IPS-15b (cell line): ENCODE data around the gene CBX3.

Experiments used
- H3K27me3 ChIP-seq: one replicate; pipeline ENCODE4 v1.6.1; 2013; ENCODE audit warnings: low read length; ENCODE audit not compliant: control insufficient read depth, insufficient read depth
- H3K36me3 ChIP-seq: one replicate; pipeline ENCODE4 v1.6.1; 2013; ENCODE audit warnings: low read length; ENCODE audit not compliant: control insufficient read depth, insufficient read depth
- H3K4me1 ChIP-seq: one replicate; pipeline ENCODE4 v1.6.1; 2013; ENCODE audit warnings: mild to moderate bottlenecking, low read length; ENCODE audit not compliant: control insufficient read depth, insufficient read depth
- H3K4me3 ChIP-seq: one replicate; pipeline ENCODE4 v1.5.1; 2013; ENCODE audit warnings: low read depth, low read length
- H3K9ac ChIP-seq: one replicate; pipeline ENCODE4 v1.6.1; 2013; ENCODE audit warnings: low read depth, mild to moderate bottlenecking, low read length
- H3K9me3 ChIP-seq: one replicate; pipeline ENCODE4 v1.6.1; 2013; ENCODE audit warnings: mild to moderate bottlenecking, low read length; ENCODE audit not compliant: control insufficient read depth, insufficient read depth

The CBX3 gene

GRCh38 chr7:26185131-26185843, 16.3 kb upstream of the CBX3 start:
- Histone ChIP-seq H3K4me1 (no peaks in the 10 kb centered on the region), H3K9me3 (no peaks in the 10 kb centered on the region), H3K4me3 (no peak overlapping the region), H3K36me3 (peaks cover 5% of the 10 kb centered on the region), H3K27me3 (no peaks in the 10 kb centered on the region), H3K9ac (no peak overlapping the region)

- Histone ChIP-seq H3K4me1 (no peaks in the 10 kb centered on the region), H3K4me3 (no peak overlapping the region), H3K36me3 (peaks cover 11% of the 10 kb centered on the region), H3K27me3 (no peaks in the 10 kb centered on the region), H3K9me3 (no peaks in the 10 kb centered on the region), H3K9ac (no peak overlapping the region)
Observed at GRCh38 chr7:26185844-26186180, 15.7 kb upstream of the CBX3 start.

- H3K9me3 ChIP-seq: no peaks in the 10 kb centered on the region
- H3K36me3 ChIP-seq: peaks cover 17% of the 10 kb centered on the region
- H3K4me3 ChIP-seq: no peak overlapping the region
- no peaks in the 10 kb centered on the region for H3K27me3 ChIP-seq
- H3K4me1 ChIP-seq: no peaks in the 10 kb centered on the region
- H3K9ac ChIP-seq: no peak overlapping the region
Observed at GRCh38 chr7:26186364-26187311, 14.9 kb upstream of the CBX3 start.

- H3K9me3 ChIP-seq: no peaks in the 10 kb centered on the region
- H3K4me3 ChIP-seq: no peak overlapping the region
- no peaks in the 10 kb centered on the region for H3K27me3 ChIP-seq
- no peak overlapping the region for H3K9ac ChIP-seq
- no peaks in the 10 kb centered on the region for H3K4me1 ChIP-seq
- peaks cover 24% of the 10 kb centered on the region for H3K36me3 ChIP-seq
Observed at GRCh38 chr7:26187380-26188205, 14.0 kb upstream of the CBX3 start.

GRCh38 chr7:26188206-26188956, 13.2 kb upstream of the CBX3 start:
- no peak overlapping the region for H3K4me3 ChIP-seq
- H3K36me3 ChIP-seq: peaks cover 30% of the 10 kb centered on the region
- no peaks in the 10 kb centered on the region for H3K27me3 ChIP-seq
- no peaks in the 10 kb centered on the region for H3K4me1 ChIP-seq
- H3K9ac ChIP-seq: no peak overlapping the region
- H3K9me3 ChIP-seq: no peaks in the 10 kb centered on the region

GRCh38 chr7:26188957-26189541, 12.5 kb upstream of the CBX3 start:
- no peak overlapping the region for H3K4me3 ChIP-seq
- no peaks in the 10 kb centered on the region for H3K9me3 ChIP-seq
- no peaks in the 10 kb centered on the region for H3K27me3 ChIP-seq
- H3K9ac ChIP-seq: no peak overlapping the region
- peaks cover 36% of the 10 kb centered on the region for H3K36me3 ChIP-seq
- H3K4me1 ChIP-seq: no peaks in the 10 kb centered on the region

- Histone ChIP-seq H3K4me3 (no peak overlapping the region), H3K27me3 (no peaks in the 10 kb centered on the region), H3K4me1 (no peaks in the 10 kb centered on the region), H3K9ac (no peak overlapping the region), H3K9me3 (no peaks in the 10 kb centered on the region), H3K36me3 (peaks cover 42% of the 10 kb centered on the region)
Observed at GRCh38 chr7:26189697-26190096, 11.8 kb upstream of the CBX3 start.

- no peak overlapping the region for H3K9ac ChIP-seq
- peaks cover 48% of the 10 kb centered on the region for H3K36me3 ChIP-seq
- H3K4me3 ChIP-seq: no peak overlapping the region
- no peaks in the 10 kb centered on the region for H3K4me1 ChIP-seq
- H3K9me3 ChIP-seq: no peaks in the 10 kb centered on the region
- no peaks in the 10 kb centered on the region for H3K27me3 ChIP-seq
Observed at GRCh38 chr7:26190417-26190869, 11.1 kb upstream of the CBX3 start.

GRCh38 chr7:26191233-26191973, 10.1 kb upstream of the CBX3 start:
- no peaks in the 10 kb centered on the region for H3K4me1 ChIP-seq
- H3K27me3 ChIP-seq: no peaks in the 10 kb centered on the region
- H3K9ac ChIP-seq: no peak overlapping the region
- H3K36me3 ChIP-seq: peaks cover 52% of the 10 kb centered on the region
- no peaks in the 10 kb centered on the region for H3K9me3 ChIP-seq
- no peak overlapping the region for H3K4me3 ChIP-seq

GRCh38 chr7:26191974-26192479, 9.5 kb upstream of the CBX3 start:
- H3K4me1 ChIP-seq: no peaks in the 10 kb centered on the region
- H3K9ac ChIP-seq: no peak overlapping the region
- H3K9me3 ChIP-seq: no peaks in the 10 kb centered on the region
- peaks cover 57% of the 10 kb centered on the region for H3K36me3 ChIP-seq
- H3K27me3 ChIP-seq: no peaks in the 10 kb centered on the region
- no peak overlapping the region for H3K4me3 ChIP-seq
